Tibial artery (tissue), 4 donors: Measurements from ENCODE around the gene VAC14.

Source experiments
- DNase-seq, 2 donors: peaks; one replicate each; pipeline ENCODE4 v3.0.0-alpha.2; 2019
- H3K27ac ChIP-seq, 2 donors: fragments of 200-600 bp; sonication (generic) in 1 of 2; 1 replicate in 1 of 2; 2 replicates in 1 of 2; pipeline ENCODE4 v1.5.1; 2018 to 2019; ENCODE audit warnings: mild to moderate bottlenecking in 1 of 2
- H3K27me3 ChIP-seq, 2 donors: fragments of 200-600 bp; sonication (generic) in 1 of 2; one replicate each; pipeline versions ENCODE4 v1.5.1 to v1.6.0; 2016 to 2019
- H3K36me3 ChIP-seq, 3 donors: fragments of 200-600 bp; sonication (generic) in 2 of 3; one replicate each; pipeline ENCODE4 v1.5.1; 2016 to 2019; ENCODE audit warnings: mild to moderate bottlenecking in 2 of 3
- H3K4me1 ChIP-seq, 4 donors: fragments of 200-600 bp; sonication (generic) in 2 of 4; 1 replicate in 3 of 4; 2 replicates in 1 of 4; pipeline ENCODE4 v1.5.1; 2016 to 2019
- H3K4me3 ChIP-seq, 2 donors: fragments of 200-600 bp; sonication (generic) in 1 of 2; 1 replicate in 1 of 2; 2 replicates in 1 of 2; pipeline ENCODE4 v1.5.1; 2018 to 2019; ENCODE audit warnings: mild to moderate bottlenecking in 2 of 2
- H3K9me3 ChIP-seq, 3 donors: fragments of 200-600 bp; sonication (generic) in 1 of 3; one replicate each; pipeline ENCODE4 v1.5.1; 2016 to 2019
- intact Hi-C: fragments of 100-400 bp; cut with DNase I; formaldehyde crosslinking; loops from one replicate; pipeline ENCODE4 v1.15.0; 2023; ENCODE audit warnings: low total_unique reads
- TF ChIP-seq, protein P1 (sequence below), 2 experiments: fragments of 200-600 bp in 1 of 2; fragments of 450-650 bp in 1 of 2; IDR thresholded peaks; one replicate each; pipeline ENCODE4 v1.5.1; 2017 to 2019; ENCODE audit warnings: antibody characterized with exemption in 2 of 2, mild to moderate bottlenecking in 1 of 2, moderate library complexity in 1 of 2

Gene VAC14

GRCh38 chr16:70770626-70771552 lies 30.1 kb downstream of the VAC14 start:
- Histone ChIP-seq H3K36me3 (peaks cover 0 to 46% (median 42%) of the 10 kb centered on the region in 3 donors), H3K4me1 (peaks cover 0 to 19% (median 4%) of the 10 kb centered on the region in 4 donors), H3K9me3 (no peaks in the 10 kb centered on the region), H3K27me3 (no peaks in the 10 kb centered on the region), H3K4me3 (no peak overlapping the region), H3K27ac (no peak overlapping the region)
- TF ChIP-seq, protein P1, sequence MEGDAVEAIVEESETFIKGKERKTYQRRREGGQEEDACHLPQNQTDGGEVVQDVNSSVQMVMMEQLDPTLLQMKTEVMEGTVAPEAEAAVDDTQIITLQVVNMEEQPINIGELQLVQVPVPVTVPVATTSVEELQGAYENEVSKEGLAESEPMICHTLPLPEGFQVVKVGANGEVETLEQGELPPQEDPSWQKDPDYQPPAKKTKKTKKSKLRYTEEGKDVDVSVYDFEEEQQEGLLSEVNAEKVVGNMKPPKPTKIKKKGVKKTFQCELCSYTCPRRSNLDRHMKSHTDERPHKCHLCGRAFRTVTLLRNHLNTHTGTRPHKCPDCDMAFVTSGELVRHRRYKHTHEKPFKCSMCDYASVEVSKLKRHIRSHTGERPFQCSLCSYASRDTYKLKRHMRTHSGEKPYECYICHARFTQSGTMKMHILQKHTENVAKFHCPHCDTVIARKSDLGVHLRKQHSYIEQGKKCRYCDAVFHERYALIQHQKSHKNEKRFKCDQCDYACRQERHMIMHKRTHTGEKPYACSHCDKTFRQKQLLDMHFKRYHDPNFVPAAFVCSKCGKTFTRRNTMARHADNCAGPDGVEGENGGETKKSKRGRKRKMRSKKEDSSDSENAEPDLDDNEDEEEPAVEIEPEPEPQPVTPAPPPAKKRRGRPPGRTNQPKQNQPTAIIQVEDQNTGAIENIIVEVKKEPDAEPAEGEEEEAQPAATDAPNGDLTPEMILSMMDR (IDR thresholded peaks at IDR 0.05), result peak; percentile 94 to 99
- peak; percentile 42 to 79 for DNase-seq
- intact Hi-C loops, result loop anchor here (2.0 kb wide), 1 partner anchor 90 kb away; no protein-coding TSS in a partner anchor

DNA sequence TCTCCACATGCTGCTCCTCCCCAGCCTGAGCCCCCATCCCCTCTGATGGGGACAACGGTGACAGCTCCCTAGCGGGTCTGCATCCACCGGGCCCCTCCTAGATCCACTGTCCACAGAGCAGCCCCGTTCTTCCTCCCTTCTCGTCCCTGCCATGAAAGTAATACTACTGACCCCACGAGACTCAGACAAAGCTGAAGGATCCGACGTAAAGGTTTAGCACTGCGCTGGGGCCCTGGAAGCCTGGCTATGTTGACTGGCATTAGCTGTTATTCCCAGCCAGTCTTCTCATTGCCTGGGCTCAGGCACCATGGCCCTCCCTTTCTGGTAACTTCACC lies 30.7 kb downstream of the VAC14 start:
- intact Hi-C loops, result loop anchor here (2.0 kb wide), 1 partner anchor 89 kb away; no protein-coding TSS in a partner anchor
- Histone ChIP-seq H3K27me3 (no peaks in the 10 kb centered on the region), H3K4me3 (no peak overlapping the region), H3K4me1 (peaks cover 0 to 19% (median 4%) of the 10 kb centered on the region in 4 donors), H3K36me3 (peaks cover 0 to 49% (median 45%) of the 10 kb centered on the region in 3 donors), H3K27ac (no peak overlapping the region), H3K9me3 (no peaks in the 10 kb centered on the region)
- no peak for DNase-seq
- TF ChIP-seq, protein P1 (IDR thresholded peaks at IDR 0.05), result no peak

- Histone ChIP-seq H3K4me1 (peaks cover 0 to 19% (median 4%) of the 10 kb centered on the region in 4 donors), H3K36me3 (peaks cover 0 to 54% (median 45%) of the 10 kb centered on the region in 3 donors), H3K9me3 (no peaks in the 10 kb centered on the region), H3K27me3 (no peaks in the 10 kb centered on the region), H3K4me3 (no peak overlapping the region), H3K27ac (no peak overlapping the region)
- TF ChIP-seq, protein P1 (IDR thresholded peaks at IDR 0.05), result no peak
- no peak for DNase-seq
- intact Hi-C loops, result loop anchor here (2.0 to 10.0 kb wide), 2 partner anchors 89 to 235 kb away; no protein-coding TSS in a partner anchor
These were observed 31.2 kb downstream of the VAC14 start for GRCh38 chr16:70769761-70770160.

GRCh38 chr16:70769131-70769530 lies 31.8 kb downstream of the VAC14 start:
- Histone ChIP-seq H3K27ac (no peak overlapping the region), H3K27me3 (no peaks in the 10 kb centered on the region), H3K36me3 (peaks cover 0 to 54% (median 42%) of the 10 kb centered on the region in 3 donors), H3K4me3 (no peak overlapping the region), H3K9me3 (no peaks in the 10 kb centered on the region), H3K4me1 (peaks cover 0 to 19% (median 4%) of the 10 kb centered on the region in 4 donors)
- intact Hi-C loops, result loop anchor here (10.0 kb wide), 1 partner anchor 234 kb away; no protein-coding TSS in a partner anchor
- TF ChIP-seq, protein P1 (IDR thresholded peaks at IDR 0.05), result no peak
- DNase-seq, result no peak

DNA sequence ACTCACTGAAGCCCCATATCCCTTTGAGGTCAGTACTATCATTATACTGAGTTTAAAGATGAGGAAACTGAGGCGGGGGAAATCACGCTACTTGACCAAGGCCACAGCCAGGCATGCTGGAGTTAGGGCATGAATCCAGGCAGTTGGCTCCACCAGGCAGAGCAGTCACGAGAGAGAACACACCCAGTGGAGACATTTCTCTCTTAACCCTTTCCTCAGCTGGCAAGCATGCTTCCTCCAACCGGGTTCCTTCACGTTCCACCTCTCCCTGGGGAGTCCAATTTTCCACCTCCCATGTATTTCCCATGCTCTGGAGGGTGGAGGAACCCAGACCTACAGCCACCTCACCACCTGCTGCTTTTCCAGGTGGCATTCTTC lies 32.8 kb downstream of the VAC14 start:
- Histone ChIP-seq H3K4me3 (no peak overlapping the region), H3K36me3 (peaks cover 0 to 53% (median 34%) of the 10 kb centered on the region in 3 donors), H3K27me3 (no peaks in the 10 kb centered on the region), H3K27ac (peak overlapping the region; percentile 29 to 41), H3K9me3 (no peaks in the 10 kb centered on the region), H3K4me1 (peaks cover 0 to 19% (median 4%) of the 10 kb centered on the region in 4 donors)
- TF ChIP-seq, protein P1 (IDR thresholded peaks at IDR 0.05), result no peak
- intact Hi-C loops, result loop anchor here (10.0 kb wide), 1 partner anchor 233 kb away; no protein-coding TSS in a partner anchor
- DNase-seq, result no peak
